ENCODE data around the gene VAC14. TPM values are rescaled to one million over a fixed set of nuclear protein-coding genes. Genes with fewer than 3 reads are reported as not detected.

Gene VAC14
- polyA plus RNA-seq, 3 donors = 20.7 to 49.4 (median 31.1) TPM

GRCh38 chr16:70734522-70735095, 66.3 kb downstream of the VAC14 start:
- H3K9me3 ChIP-seq (replicated peaks in 1 of 2; ENCODE audit: control insufficient read depth in 1 of 2, insufficient read depth in 1 of 2, low read length in 2 of 2) = no peaks in the 10 kb centered on the region
- no peak for TF ChIP-seq CTCF (IDR thresholded peaks at IDR 0.05)
- Mint-ChIP-seq H3K27me3 (ENCODE audit: low read depth in 3 of 3) (peaks cover 0 to 2% (median 0%) of the 10 kb centered on the region in 3 donors), H3K9me3 (no peaks in the 10 kb centered on the region), H3K36me3 (peaks cover 60 to 77% of the 10 kb centered on the region in 2 donors), H3K4me1 (peaks cover 15% of the 10 kb centered on the region), H3K4me3 (no peak overlapping the region), H3K27ac (peak overlapping the region in 1 of 7 donors; percentile 8)
- H3K4me1 ChIP-seq (ENCODE audit: control insufficient read depth in 1 of 2, insufficient read depth in 2 of 2, low read length in 2 of 2) = peaks cover 6 to 10% of the 10 kb centered on the region in 2 donors
- no peak overlapping the region for H3K4me3 ChIP-seq (replicated peaks in 1 of 3; ENCODE audit: low read depth in 2 of 3, low read length in 3 of 3)
- H3K36me3 ChIP-seq (replicated peaks in 1 of 2; ENCODE audit: control insufficient read depth in 1 of 2, insufficient read depth in 2 of 2, low read length in 2 of 2) = peaks cover 31 to 69% of the 10 kb centered on the region in 2 donors
- no peak overlapping the region for H2AFZ ChIP-seq (ENCODE audit: insufficient read depth, low read depth, low read length, poor library complexity, severe bottlenecking)
- H3K27ac ChIP-seq (ENCODE audit: low read depth in 1 of 2, low read length in 2 of 2) = no peak overlapping the region
- H3K9ac ChIP-seq (ENCODE audit: insufficient read depth, low read length, poor library complexity, severe bottlenecking) = no peak overlapping the region
- no peak overlapping the region for H3K4me2 ChIP-seq (replicated peaks; ENCODE audit: extremely low read depth, low read length, poor library complexity, severe bottlenecking)
- peaks cover 4% of the 10 kb centered on the region for H4K20me1 ChIP-seq (ENCODE audit: insufficient read depth, low read length)
- no peak for DNase-seq
- no peaks in the 10 kb centered on the region for H3K79me2 ChIP-seq (ENCODE audit: insufficient read depth, low read length)
- H3K27me3 ChIP-seq (ENCODE audit: control insufficient read depth in 2 of 2, insufficient read depth in 2 of 2, low read length in 2 of 2) = no peaks in the 10 kb centered on the region
- intact Hi-C loops (cut with micrococcal nuclease) = no loop called here
- WGBS (ENCODE audit: insufficient coverage) = 96% methylated on average over 4 of the region's 4 CpGs

DNA sequence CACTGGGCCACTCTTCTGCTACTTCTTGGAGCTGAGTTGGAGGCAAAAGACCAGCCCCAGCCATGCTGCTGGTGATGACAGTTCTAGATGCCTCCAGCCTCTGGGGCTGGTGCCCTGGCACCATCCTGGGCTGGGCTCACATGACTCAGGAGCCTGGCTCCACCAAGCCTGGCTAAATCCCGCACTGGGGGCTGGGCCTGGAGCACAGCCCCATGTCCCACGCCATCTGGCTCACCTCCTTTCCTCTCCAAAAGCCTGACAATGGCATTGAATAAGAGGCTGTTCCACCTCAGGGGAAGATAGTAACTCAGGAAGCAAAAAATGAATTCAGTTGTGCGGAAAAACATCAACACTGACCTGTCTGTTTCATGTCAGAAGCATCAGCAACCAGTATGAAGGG, 70.0 kb downstream of the VAC14 start:
- no peaks in the 10 kb centered on the region for H3K27me3 ChIP-seq (ENCODE audit: control insufficient read depth in 2 of 2, insufficient read depth in 2 of 2, low read length in 2 of 2)
- no peak overlapping the region for H3K27ac ChIP-seq (ENCODE audit: low read depth in 1 of 2, low read length in 2 of 2)
- WGBS (ENCODE audit: insufficient coverage) = 100% methylated on average over 1 of the region's 3 CpGs
- Mint-ChIP-seq H3K27ac (peak overlapping the region in 1 of 7 donors; percentile 72), H3K4me1 (peaks cover 5% of the 10 kb centered on the region), H3K36me3 (peaks cover 66 to 87% of the 10 kb centered on the region in 2 donors), H3K27me3 (ENCODE audit: low read depth in 3 of 3) (peaks cover 0 to 2% (median 0%) of the 10 kb centered on the region in 3 donors), H3K4me3 (no peak overlapping the region), H3K9me3 (no peaks in the 10 kb centered on the region)
- no peaks in the 10 kb centered on the region for H3K79me2 ChIP-seq (ENCODE audit: insufficient read depth, low read length)
- no peak overlapping the region for H3K4me3 ChIP-seq (replicated peaks in 1 of 3; ENCODE audit: low read depth in 2 of 3, low read length in 3 of 3)
- no peaks in the 10 kb centered on the region for H3K9me3 ChIP-seq (replicated peaks in 1 of 2; ENCODE audit: control insufficient read depth in 1 of 2, insufficient read depth in 1 of 2, low read length in 2 of 2)
- TF ChIP-seq CTCF (IDR thresholded peaks at IDR 0.05) = no peak
- peaks cover 14% of the 10 kb centered on the region for H4K20me1 ChIP-seq (ENCODE audit: insufficient read depth, low read length)
- intact Hi-C loops (cut with micrococcal nuclease) = no loop called here
- no peak overlapping the region for H2AFZ ChIP-seq (ENCODE audit: insufficient read depth, low read depth, low read length, poor library complexity, severe bottlenecking)
- no peak overlapping the region for H3K9ac ChIP-seq (ENCODE audit: insufficient read depth, low read length, poor library complexity, severe bottlenecking)
- H3K4me1 ChIP-seq (ENCODE audit: control insufficient read depth in 1 of 2, insufficient read depth in 2 of 2, low read length in 2 of 2) = no peaks in the 10 kb centered on the region
- no peak for DNase-seq
- H3K4me2 ChIP-seq (replicated peaks; ENCODE audit: extremely low read depth, low read length, poor library complexity, severe bottlenecking) = no peak overlapping the region
- peaks cover 44 to 85% of the 10 kb centered on the region in 2 donors for H3K36me3 ChIP-seq (replicated peaks in 1 of 2; ENCODE audit: control insufficient read depth in 1 of 2, insufficient read depth in 2 of 2, low read length in 2 of 2)
